ENCODE measurements around the gene RAET1L. TPM values are rescaled to one million over a fixed set of nuclear protein-coding genes. Genes with fewer than 3 reads are reported as not detected.

RAET1L gene
- total RNA-seq, 1 experiment from 2014 or later = not detected

DNA sequence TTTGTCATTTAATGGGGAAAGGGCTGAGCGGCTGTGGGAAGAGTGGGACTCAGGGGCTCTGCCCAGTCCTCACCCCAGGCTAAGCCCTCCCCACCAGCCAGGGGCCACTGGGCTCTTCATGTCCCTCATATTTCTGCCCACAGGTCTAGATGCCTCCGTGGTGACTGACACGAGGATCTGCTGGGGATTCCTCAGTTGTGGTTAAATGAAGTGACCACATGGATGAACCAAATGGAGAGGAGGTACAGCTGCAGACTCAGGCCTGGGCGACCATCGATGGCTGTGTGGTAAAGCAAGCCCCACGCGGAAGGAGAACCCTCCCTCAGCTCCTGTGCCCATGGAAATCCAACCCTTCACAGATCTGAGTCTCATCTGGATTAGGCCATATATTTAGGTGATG is 29.4 kb downstream of the RAET1L start:
- in situ Hi-C loops (cut with HindIII; ENCODE audit: low pct_unique_long_range_greater_than_20kb, low sequenced_read_pairs) (no loop called here), intact Hi-C loops (cut with micrococcal nuclease; ENCODE audit: unreplicated experiment) (no loop called here)
- H3K27ac ChIP-seq (ENCODE audit: low read length) = no peak overlapping the region
- peaks cover 3% of the 10 kb centered on the region; the same call in 1 of the 2 replicates for H3K4me1 ChIP-seq (ENCODE audit: control insufficient read depth, insufficient read depth, low read length)
- ChIA-PET CTCF (no interaction called here), POLR2A (no interaction called here)
- ATAC-seq (no peak), DNase-seq (ENCODE audit: low read depth, low spot score) (no peak)
- H3K9me3 ChIP-seq (ENCODE audit: control insufficient read depth, insufficient read depth, low read depth, low read length) = no peaks in the 10 kb centered on the region
- H3K36me3 ChIP-seq (ENCODE audit: control insufficient read depth, insufficient read depth, low read length) = no peaks in the 10 kb centered on the region
- BruUV-seq (replicated peaks) = no TSS peak
- TF ChIP-seq, protein P1, sequence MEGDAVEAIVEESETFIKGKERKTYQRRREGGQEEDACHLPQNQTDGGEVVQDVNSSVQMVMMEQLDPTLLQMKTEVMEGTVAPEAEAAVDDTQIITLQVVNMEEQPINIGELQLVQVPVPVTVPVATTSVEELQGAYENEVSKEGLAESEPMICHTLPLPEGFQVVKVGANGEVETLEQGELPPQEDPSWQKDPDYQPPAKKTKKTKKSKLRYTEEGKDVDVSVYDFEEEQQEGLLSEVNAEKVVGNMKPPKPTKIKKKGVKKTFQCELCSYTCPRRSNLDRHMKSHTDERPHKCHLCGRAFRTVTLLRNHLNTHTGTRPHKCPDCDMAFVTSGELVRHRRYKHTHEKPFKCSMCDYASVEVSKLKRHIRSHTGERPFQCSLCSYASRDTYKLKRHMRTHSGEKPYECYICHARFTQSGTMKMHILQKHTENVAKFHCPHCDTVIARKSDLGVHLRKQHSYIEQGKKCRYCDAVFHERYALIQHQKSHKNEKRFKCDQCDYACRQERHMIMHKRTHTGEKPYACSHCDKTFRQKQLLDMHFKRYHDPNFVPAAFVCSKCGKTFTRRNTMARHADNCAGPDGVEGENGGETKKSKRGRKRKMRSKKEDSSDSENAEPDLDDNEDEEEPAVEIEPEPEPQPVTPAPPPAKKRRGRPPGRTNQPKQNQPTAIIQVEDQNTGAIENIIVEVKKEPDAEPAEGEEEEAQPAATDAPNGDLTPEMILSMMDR (IDR thresholded peaks at IDR 0.05) = no peak
- TF ChIP-seq, protein P2, sequence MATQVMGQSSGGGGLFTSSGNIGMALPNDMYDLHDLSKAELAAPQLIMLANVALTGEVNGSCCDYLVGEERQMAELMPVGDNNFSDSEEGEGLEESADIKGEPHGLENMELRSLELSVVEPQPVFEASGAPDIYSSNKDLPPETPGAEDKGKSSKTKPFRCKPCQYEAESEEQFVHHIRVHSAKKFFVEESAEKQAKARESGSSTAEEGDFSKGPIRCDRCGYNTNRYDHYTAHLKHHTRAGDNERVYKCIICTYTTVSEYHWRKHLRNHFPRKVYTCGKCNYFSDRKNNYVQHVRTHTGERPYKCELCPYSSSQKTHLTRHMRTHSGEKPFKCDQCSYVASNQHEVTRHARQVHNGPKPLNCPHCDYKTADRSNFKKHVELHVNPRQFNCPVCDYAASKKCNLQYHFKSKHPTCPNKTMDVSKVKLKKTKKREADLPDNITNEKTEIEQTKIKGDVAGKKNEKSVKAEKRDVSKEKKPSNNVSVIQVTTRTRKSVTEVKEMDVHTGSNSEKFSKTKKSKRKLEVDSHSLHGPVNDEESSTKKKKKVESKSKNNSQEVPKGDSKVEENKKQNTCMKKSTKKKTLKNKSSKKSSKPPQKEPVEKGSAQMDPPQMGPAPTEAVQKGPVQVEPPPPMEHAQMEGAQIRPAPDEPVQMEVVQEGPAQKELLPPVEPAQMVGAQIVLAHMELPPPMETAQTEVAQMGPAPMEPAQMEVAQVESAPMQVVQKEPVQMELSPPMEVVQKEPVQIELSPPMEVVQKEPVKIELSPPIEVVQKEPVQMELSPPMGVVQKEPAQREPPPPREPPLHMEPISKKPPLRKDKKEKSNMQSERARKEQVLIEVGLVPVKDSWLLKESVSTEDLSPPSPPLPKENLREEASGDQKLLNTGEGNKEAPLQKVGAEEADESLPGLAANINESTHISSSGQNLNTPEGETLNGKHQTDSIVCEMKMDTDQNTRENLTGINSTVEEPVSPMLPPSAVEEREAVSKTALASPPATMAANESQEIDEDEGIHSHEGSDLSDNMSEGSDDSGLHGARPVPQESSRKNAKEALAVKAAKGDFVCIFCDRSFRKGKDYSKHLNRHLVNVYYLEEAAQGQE (IDR thresholded peaks at IDR 0.05; ENCODE audit: insufficient read depth in 1 of 2, low read depth in 2 of 2, low read length in 1 of 2) = no peak
- no peak for TF ChIP-seq SIN3A (IDR thresholded peaks at IDR 0.05; ENCODE audit: borderline replicate concordance, insufficient read depth, low read depth, low read length)
- TF ChIP-seq TCF7L2 (IDR thresholded peaks at IDR 0.05; ENCODE audit: low read depth, low read length) = no peak
- TF ChIP-seq POLR2AphosphoS5 (IDR thresholded peaks at IDR 0.05; ENCODE audit: low read depth, low read length) = no peak
- H3K27me3 ChIP-seq (ENCODE audit: control insufficient read depth, insufficient read depth, low read length) = peaks cover 22% of the 10 kb centered on the region
- no peak overlapping the region for H3K4me3 ChIP-seq (ENCODE audit: low read depth in 2 of 2, low read length in 2 of 2)

DNA sequence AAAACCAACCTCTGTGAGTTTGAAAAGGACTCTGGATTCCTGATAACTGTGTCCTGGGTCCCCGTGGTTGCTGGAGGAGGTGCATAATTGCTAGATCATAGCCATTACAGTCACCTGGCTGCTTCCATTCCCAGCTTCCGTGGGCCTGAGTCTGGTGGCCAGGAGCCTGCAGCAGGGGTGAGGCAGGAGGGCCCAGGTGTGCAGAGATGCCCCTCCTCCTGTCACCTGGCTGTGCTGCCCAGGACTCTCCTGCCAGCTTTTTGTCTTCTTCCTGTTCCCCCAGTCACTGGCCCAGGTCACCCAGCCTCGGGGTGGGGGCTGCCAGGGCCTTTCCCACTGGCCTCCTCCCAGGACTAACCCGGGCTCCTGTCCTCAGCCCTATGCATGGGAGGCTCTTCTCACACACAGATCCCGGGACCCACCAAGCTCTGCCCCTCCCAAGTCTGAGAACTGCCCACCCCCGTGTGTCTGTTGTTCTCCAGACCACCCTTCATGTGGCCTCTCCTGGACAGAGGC is 30.0 kb downstream of the RAET1L start:
- H3K27ac ChIP-seq (ENCODE audit: low read length) = no peak overlapping the region
- intact Hi-C loops (cut with micrococcal nuclease; ENCODE audit: unreplicated experiment) (no loop called here), in situ Hi-C loops (cut with HindIII; ENCODE audit: low pct_unique_long_range_greater_than_20kb, low sequenced_read_pairs) (no loop called here)
- ChIA-PET POLR2A (interaction anchor here (0.6 kb wide), 1 partner anchor 11 kb away, joined by 7 read pairs; no protein-coding TSS in a partner anchor), CTCF (no interaction called here)
- ATAC-seq = no peak
- H3K4me3 ChIP-seq (ENCODE audit: low read depth in 2 of 2, low read length in 2 of 2) = no peak overlapping the region
- H3K27me3 ChIP-seq (ENCODE audit: control insufficient read depth, insufficient read depth, low read length) = peaks cover 28% of the 10 kb centered on the region
- TF ChIP-seq, protein P1 (IDR thresholded peaks at IDR 0.05) = no peak
- TF ChIP-seq POLR2AphosphoS5 (IDR thresholded peaks at IDR 0.05; ENCODE audit: low read depth, low read length) (no peak), TCF7L2 (IDR thresholded peaks at IDR 0.05; ENCODE audit: low read depth, low read length) (no peak), SIN3A (IDR thresholded peaks at IDR 0.05; ENCODE audit: borderline replicate concordance, insufficient read depth, low read depth, low read length) (no peak)
- TF ChIP-seq, protein P2 (IDR thresholded peaks at IDR 0.05; ENCODE audit: insufficient read depth in 1 of 2, low read depth in 2 of 2, low read length in 1 of 2) = no peak
- no peaks in the 10 kb centered on the region for H3K36me3 ChIP-seq (ENCODE audit: control insufficient read depth, insufficient read depth, low read length)
- no peak for DNase-seq (ENCODE audit: low read depth, low spot score)
- no TSS peak for BruUV-seq (replicated peaks)
- no peaks in the 10 kb centered on the region for H3K9me3 ChIP-seq (ENCODE audit: control insufficient read depth, insufficient read depth, low read depth, low read length)
- peaks cover 4% of the 10 kb centered on the region; the same call in 1 of the 2 replicates for H3K4me1 ChIP-seq (ENCODE audit: control insufficient read depth, insufficient read depth, low read length)

Data from Panc1 (cell line).